ENCODE measurements around the gene KIR2DL1. TPM values are rescaled to one million over a fixed set of nuclear protein-coding genes. Genes with fewer than 3 reads are reported as not detected.
"Not testable (repeated sequence)": the region's sequence is repeated elsewhere in the genome, so short reads cannot be mapped to it uniquely, and the experiment has no call there.

The KIR2DL1 gene
- total RNA-seq, 1 experiment from 2014 or later = not detected

DNA sequence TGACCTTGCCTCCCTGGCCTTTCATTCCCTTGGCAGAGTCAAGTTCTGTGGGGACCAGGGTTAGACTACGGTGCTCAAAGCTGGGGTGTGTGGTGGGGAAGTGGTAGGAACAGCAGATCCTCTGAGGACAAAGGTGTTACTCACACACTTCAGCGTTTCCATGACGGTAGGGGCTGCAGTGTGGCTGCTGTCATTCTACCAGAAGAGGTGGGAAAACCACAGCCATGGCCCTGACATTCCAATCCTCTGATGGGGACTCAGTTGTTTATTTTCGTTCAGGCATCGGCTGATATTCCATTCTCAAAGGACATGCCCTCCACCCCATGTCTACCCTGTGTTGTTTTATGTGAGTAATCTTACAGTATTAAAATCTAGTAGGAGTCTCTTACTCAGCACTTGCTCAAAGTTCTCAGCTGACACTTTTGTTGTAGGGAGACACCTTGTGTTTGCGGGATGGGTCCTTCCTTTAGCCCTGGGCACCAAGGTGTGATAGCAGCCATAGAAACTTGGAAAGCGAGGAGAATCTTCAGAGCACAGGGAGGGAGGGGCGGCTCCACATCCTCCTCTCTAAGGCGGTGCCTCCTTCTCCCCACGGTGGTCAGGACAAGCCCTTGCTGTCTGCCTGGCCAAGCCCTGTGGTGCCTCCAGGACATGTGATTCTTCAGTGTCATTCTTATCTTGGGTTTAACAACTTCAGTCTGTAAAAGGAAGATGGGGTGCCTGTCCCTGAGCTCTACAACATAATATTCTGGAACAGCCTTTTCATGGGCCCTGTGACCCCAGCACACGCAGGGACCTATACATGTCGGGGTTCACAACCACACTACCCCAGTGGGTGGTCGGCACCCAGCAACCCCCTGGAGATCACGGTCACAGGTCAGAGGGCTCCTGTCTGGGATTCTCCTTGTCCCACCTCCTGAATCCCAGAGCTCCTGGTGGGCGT lies 1.7 kb downstream of the KIR2DL1 start:
- not testable (repeated sequence) for H3K27ac Mint-ChIP-seq; H3K14ac ChIP-seq (ENCODE audit: insufficient read depth, low read length); H3K4me3 Mint-ChIP-seq; H3K9ac ChIP-seq (ENCODE audit: extremely low read depth, insufficient read length, low read length); H2AFZ ChIP-seq (ENCODE audit: low read length); H2BK12ac ChIP-seq (ENCODE audit: insufficient read length, low read depth, low read length); H4K5ac ChIP-seq (ENCODE audit: insufficient read length, low read depth, low read length); H2AK5ac ChIP-seq (ENCODE audit: insufficient read length, low read length); H3K27ac ChIP-seq (ENCODE audit: insufficient read length, low read depth, low read length); H3K79me1 ChIP-seq (ENCODE audit: insufficient read depth, low read depth, low read length, poor library complexity, severe bottlenecking); H3K23me2 ChIP-seq (ENCODE audit: insufficient read length, low read depth, low read length, poor library complexity, severe bottlenecking); H3K27me3 Mint-ChIP-seq (ENCODE audit: low read depth); H3K27me3 ChIP-seq (ENCODE audit: insufficient read depth, low read length); H2BK120ac ChIP-seq (ENCODE audit: low read depth, low read length, poor library complexity, severe bottlenecking); H2BK15ac ChIP-seq (ENCODE audit: low read depth, low read length); H3K79me2 ChIP-seq (ENCODE audit: insufficient read depth, low read length); H3K18ac ChIP-seq (ENCODE audit: insufficient read length, low read depth, low read length); H3K4me2 ChIP-seq (ENCODE audit: insufficient read depth, insufficient read length, low read length); H3K4me1 ChIP-seq (ENCODE audit: insufficient read depth, low read length); H3K4me1 Mint-ChIP-seq; H4K91ac ChIP-seq (ENCODE audit: insufficient read length, low read depth, low read length); H3K56ac ChIP-seq (ENCODE audit: insufficient read length, low read depth, low read length); H3T11ph ChIP-seq (ENCODE audit: low read length); H3K4ac ChIP-seq (ENCODE audit: low read depth, low read length); H3K23ac ChIP-seq (ENCODE audit: insufficient read length, low read depth, low read length); H4K8ac ChIP-seq (replicated peaks; ENCODE audit: insufficient read length, low read depth, low read length); H2BK5ac ChIP-seq (ENCODE audit: insufficient read length, low read length); H4K20me1 ChIP-seq (ENCODE audit: control insufficient read depth, insufficient read depth, insufficient read length); DNase-seq; H2BK20ac ChIP-seq (ENCODE audit: low read depth, low read length, poor library complexity, severe bottlenecking)
- H3K9me3 Mint-ChIP-seq = peaks cover 90 to 92% of the 10 kb centered on the region in 2 experiments
- WGBS (ENCODE audit: extremely low coverage, insufficient read length, low lambda C conversion rate) = no CpG with 5 or more reads among the region's 15 CpGs
- peaks cover 70% of the 10 kb centered on the region for H3K9me3 ChIP-seq (ENCODE audit: control insufficient read depth, low read depth, low read length)
- H3K36me3 Mint-ChIP-seq (ENCODE audit: insufficient read depth in 1 of 3, low read depth in 3 of 3) = peaks cover 16 to 56% (median 24%) of the 10 kb centered on the region in 3 experiments; a peak in 6 of 7 replicates

DNA sequence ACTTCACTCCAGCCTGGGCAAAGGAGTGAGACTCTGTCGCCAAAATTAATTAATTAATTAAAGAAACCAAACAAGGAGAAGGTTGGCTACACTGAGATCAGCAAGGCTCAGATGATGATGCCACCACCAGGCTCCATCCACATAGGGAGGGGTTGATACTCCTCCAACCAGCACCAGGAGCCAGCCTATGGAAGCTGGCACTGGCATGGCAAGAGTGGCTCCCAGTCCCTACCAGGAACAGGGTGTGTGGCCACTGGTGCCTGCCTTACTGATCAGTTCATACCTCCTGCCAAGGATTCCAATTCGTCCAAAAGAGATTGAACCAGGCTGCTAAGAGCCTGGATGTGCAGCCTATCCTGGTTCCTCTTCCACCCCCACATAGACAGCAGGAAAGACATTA lies 3.1 kb downstream of the KIR2DL1 start:
- not testable (repeated sequence) for H3K27me3 Mint-ChIP-seq (ENCODE audit: low read depth)

More for the DNA sequence above, 3.1 kb downstream of the KIR2DL1 start:
- H3K27ac ChIP-seq (ENCODE audit: insufficient read length, low read depth, low read length); H3K79me2 ChIP-seq (ENCODE audit: insufficient read depth, low read length); H3K56ac ChIP-seq (ENCODE audit: insufficient read length, low read depth, low read length); H3K4me1 Mint-ChIP-seq; H3K4ac ChIP-seq (ENCODE audit: low read depth, low read length); H2AK5ac ChIP-seq (ENCODE audit: insufficient read length, low read length); H4K91ac ChIP-seq (ENCODE audit: insufficient read length, low read depth, low read length); H3K18ac ChIP-seq (ENCODE audit: insufficient read length, low read depth, low read length); DNase-seq; H3K23me2 ChIP-seq (ENCODE audit: insufficient read length, low read depth, low read length, poor library complexity, severe bottlenecking); H2BK5ac ChIP-seq (ENCODE audit: insufficient read length, low read length); H2AFZ ChIP-seq (ENCODE audit: low read length); H2BK120ac ChIP-seq (ENCODE audit: low read depth, low read length, poor library complexity, severe bottlenecking); H3K9ac ChIP-seq (ENCODE audit: extremely low read depth, insufficient read length, low read length); H4K5ac ChIP-seq (ENCODE audit: insufficient read length, low read depth, low read length); H3K14ac ChIP-seq (ENCODE audit: insufficient read depth, low read length); H4K20me1 ChIP-seq (ENCODE audit: control insufficient read depth, insufficient read depth, insufficient read length); H3T11ph ChIP-seq (ENCODE audit: low read length); H3K79me1 ChIP-seq (ENCODE audit: insufficient read depth, low read depth, low read length, poor library complexity, severe bottlenecking); H3K4me3 Mint-ChIP-seq; H3K27me3 ChIP-seq (ENCODE audit: insufficient read depth, low read length); H3K4me1 ChIP-seq (ENCODE audit: insufficient read depth, low read length); H3K27ac Mint-ChIP-seq; H3K23ac ChIP-seq (ENCODE audit: insufficient read length, low read depth, low read length); H3K4me2 ChIP-seq (ENCODE audit: insufficient read depth, insufficient read length, low read length); H4K8ac ChIP-seq (replicated peaks; ENCODE audit: insufficient read length, low read depth, low read length); H2BK15ac ChIP-seq (ENCODE audit: low read depth, low read length); H2BK20ac ChIP-seq (ENCODE audit: low read depth, low read length, poor library complexity, severe bottlenecking); H2BK12ac ChIP-seq (ENCODE audit: insufficient read length, low read depth, low read length): not testable (repeated sequence)
- H3K9me3 ChIP-seq (ENCODE audit: control insufficient read depth, low read depth, low read length) = peaks cover 75% of the 10 kb centered on the region
- Mint-ChIP-seq H3K36me3 (ENCODE audit: insufficient read depth in 1 of 3, low read depth in 3 of 3) (peaks cover 12 to 53% (median 21%) of the 10 kb centered on the region in 3 experiments; a peak in 6 of 7 replicates), H3K9me3 (peaks cover 92 to 94% of the 10 kb centered on the region in 2 experiments)
- WGBS (ENCODE audit: extremely low coverage, insufficient read length, low lambda C conversion rate) = no CpG with 5 or more reads among the region's 2 CpGs

All from H9 (cell line).